Measurements from ENCODE around the gene LRRC4C.

LRRC4C gene

GRCh38 chr11:41389623-41390130 lies 69.8 kb downstream of the LRRC4C start:
- Histone ChIP-seq H3K36me3 (ENCODE audit: control insufficient read depth, low read depth, low read length) (no peaks in the 10 kb centered on the region), H3K27me3 (ENCODE audit: control insufficient read depth, insufficient read depth, low read length) (no peaks in the 10 kb centered on the region), H3K4me3 (ENCODE audit: low read length) (no peak overlapping the region), H3K9me3 (ENCODE audit: control insufficient read depth, low read depth, low read length) (no peaks in the 10 kb centered on the region), H3K4me1 (ENCODE audit: control insufficient read depth, low read depth, low read length) (peaks cover 38% of the 10 kb centered on the region), H3K9ac (ENCODE audit: low read length) (no peak overlapping the region), H3K27ac (ENCODE audit: low read length) (no peak overlapping the region)

GRCh38 chr11:41384329-41384728 lies 75.1 kb downstream of the LRRC4C start:
- no peak overlapping the region for H3K4me3 ChIP-seq (ENCODE audit: low read length)
- no peaks in the 10 kb centered on the region for H3K9me3 ChIP-seq (ENCODE audit: control insufficient read depth, low read depth, low read length)
- no peaks in the 10 kb centered on the region for H3K27me3 ChIP-seq (ENCODE audit: control insufficient read depth, insufficient read depth, low read length)
- H3K4me1 ChIP-seq (ENCODE audit: control insufficient read depth, low read depth, low read length), result peaks cover 8% of the 10 kb centered on the region
- H3K9ac ChIP-seq (ENCODE audit: low read length), result no peak overlapping the region
- no peak overlapping the region for H3K27ac ChIP-seq (ENCODE audit: low read length)
- H3K36me3 ChIP-seq (ENCODE audit: control insufficient read depth, low read depth, low read length), result no peaks in the 10 kb centered on the region

- no peak overlapping the region for H3K9ac ChIP-seq (ENCODE audit: low read length)
- H3K27me3 ChIP-seq (ENCODE audit: control insufficient read depth, insufficient read depth, low read length), result no peaks in the 10 kb centered on the region
- H3K36me3 ChIP-seq (ENCODE audit: control insufficient read depth, low read depth, low read length), result no peaks in the 10 kb centered on the region
- no peaks in the 10 kb centered on the region for H3K9me3 ChIP-seq (ENCODE audit: control insufficient read depth, low read depth, low read length)
- H3K4me3 ChIP-seq (ENCODE audit: low read length), result no peak overlapping the region
- H3K4me1 ChIP-seq (ENCODE audit: control insufficient read depth, low read depth, low read length), result peaks cover 8% of the 10 kb centered on the region
- H3K27ac ChIP-seq (ENCODE audit: low read length), result no peak overlapping the region
Measured at GRCh38 chr11:41383768-41384167, 75.7 kb downstream of the LRRC4C start.

- no peaks in the 10 kb centered on the region for H3K36me3 ChIP-seq (ENCODE audit: control insufficient read depth, low read depth, low read length)
- peaks cover 13% of the 10 kb centered on the region for H3K4me1 ChIP-seq (ENCODE audit: control insufficient read depth, low read depth, low read length)
- H3K27ac ChIP-seq (ENCODE audit: low read length), result no peak overlapping the region
- no peaks in the 10 kb centered on the region for H3K9me3 ChIP-seq (ENCODE audit: control insufficient read depth, low read depth, low read length)
- no peaks in the 10 kb centered on the region for H3K27me3 ChIP-seq (ENCODE audit: control insufficient read depth, insufficient read depth, low read length)
- H3K9ac ChIP-seq (ENCODE audit: low read length), result no peak overlapping the region
- H3K4me3 ChIP-seq (ENCODE audit: low read length), result no peak overlapping the region
Measured at GRCh38 chr11:41382927-41383326, 76.5 kb downstream of the LRRC4C start.

DNA sequence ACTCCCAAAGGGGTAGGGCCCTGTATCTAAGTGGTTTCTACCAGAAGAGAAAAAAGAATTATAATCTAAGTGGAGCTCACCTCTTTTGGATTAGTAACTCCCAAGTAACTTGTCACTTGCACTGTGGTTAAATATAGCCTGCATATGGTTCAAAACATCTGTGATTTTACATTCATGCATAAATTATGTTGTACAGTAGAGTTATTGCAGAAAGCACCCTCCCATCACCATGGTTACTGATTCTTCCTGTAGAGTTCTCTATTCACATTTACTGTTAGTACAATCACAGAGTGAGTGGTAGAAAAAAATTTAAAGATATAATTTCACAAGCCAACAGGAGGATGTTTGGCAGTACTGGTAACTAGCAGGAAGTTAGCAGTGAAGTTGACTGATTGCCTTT lies 80.4 kb downstream of the LRRC4C start:
- H3K4me1 ChIP-seq (ENCODE audit: control insufficient read depth, low read depth, low read length), result peaks cover 13% of the 10 kb centered on the region
- H3K9me3 ChIP-seq (ENCODE audit: control insufficient read depth, low read depth, low read length), result no peaks in the 10 kb centered on the region
- H3K4me3 ChIP-seq (ENCODE audit: low read length), result no peak overlapping the region
- H3K27me3 ChIP-seq (ENCODE audit: control insufficient read depth, insufficient read depth, low read length), result no peaks in the 10 kb centered on the region
- no peak overlapping the region for H3K27ac ChIP-seq (ENCODE audit: low read length)
- no peaks in the 10 kb centered on the region for H3K36me3 ChIP-seq (ENCODE audit: control insufficient read depth, low read depth, low read length)
- no peak overlapping the region for H3K9ac ChIP-seq (ENCODE audit: low read length)

- Histone ChIP-seq H3K4me3 (ENCODE audit: low read length) (no peak overlapping the region), H3K9ac (ENCODE audit: low read length) (no peak overlapping the region), H3K27ac (ENCODE audit: low read length) (no peak overlapping the region), H3K4me1 (ENCODE audit: control insufficient read depth, low read depth, low read length) (peaks cover 9% of the 10 kb centered on the region), H3K27me3 (ENCODE audit: control insufficient read depth, insufficient read depth, low read length) (no peaks in the 10 kb centered on the region), H3K36me3 (ENCODE audit: control insufficient read depth, low read depth, low read length) (no peaks in the 10 kb centered on the region), H3K9me3 (ENCODE audit: control insufficient read depth, low read depth, low read length) (no peaks in the 10 kb centered on the region)
Measured at GRCh38 chr11:41377709-41378394, 81.6 kb downstream of the LRRC4C start.

GRCh38 chr11:41351825-41352224 lies 107.6 kb downstream of the LRRC4C start:
- Histone ChIP-seq H3K4me1 (ENCODE audit: control insufficient read depth, low read depth, low read length) (no peaks in the 10 kb centered on the region), H3K9ac (ENCODE audit: low read length) (no peak overlapping the region), H3K4me3 (ENCODE audit: low read length) (no peak overlapping the region), H3K36me3 (ENCODE audit: control insufficient read depth, low read depth, low read length) (no peaks in the 10 kb centered on the region), H3K27me3 (ENCODE audit: control insufficient read depth, insufficient read depth, low read length) (no peaks in the 10 kb centered on the region), H3K27ac (ENCODE audit: low read length) (no peak overlapping the region), H3K9me3 (ENCODE audit: control insufficient read depth, low read depth, low read length) (no peaks in the 10 kb centered on the region)

GRCh38 chr11:41346042-41346441 lies 113.4 kb downstream of the LRRC4C start:
- Histone ChIP-seq H3K27ac (ENCODE audit: low read length) (no peak overlapping the region), H3K9ac (ENCODE audit: low read length) (no peak overlapping the region), H3K36me3 (ENCODE audit: control insufficient read depth, low read depth, low read length) (no peaks in the 10 kb centered on the region), H3K9me3 (ENCODE audit: control insufficient read depth, low read depth, low read length) (no peaks in the 10 kb centered on the region), H3K4me1 (ENCODE audit: control insufficient read depth, low read depth, low read length) (no peaks in the 10 kb centered on the region), H3K27me3 (ENCODE audit: control insufficient read depth, insufficient read depth, low read length) (no peaks in the 10 kb centered on the region), H3K4me3 (ENCODE audit: low read length) (no peak overlapping the region)

- no peak overlapping the region for H3K9ac ChIP-seq (ENCODE audit: low read length)
- H3K9me3 ChIP-seq (ENCODE audit: control insufficient read depth, low read depth, low read length), result no peaks in the 10 kb centered on the region
- H3K4me1 ChIP-seq (ENCODE audit: control insufficient read depth, low read depth, low read length), result no peaks in the 10 kb centered on the region
- H3K36me3 ChIP-seq (ENCODE audit: control insufficient read depth, low read depth, low read length), result no peaks in the 10 kb centered on the region
- H3K4me3 ChIP-seq (ENCODE audit: low read length), result no peak overlapping the region
- no peaks in the 10 kb centered on the region for H3K27me3 ChIP-seq (ENCODE audit: control insufficient read depth, insufficient read depth, low read length)
- H3K27ac ChIP-seq (ENCODE audit: low read length), result no peak overlapping the region
Measured at GRCh38 chr11:41334007-41334933, 125.2 kb downstream of the LRRC4C start.

GRCh38 chr11:41333357-41333756 lies 126.1 kb downstream of the LRRC4C start:
- no peaks in the 10 kb centered on the region for H3K27me3 ChIP-seq (ENCODE audit: control insufficient read depth, insufficient read depth, low read length)
- no peaks in the 10 kb centered on the region for H3K4me1 ChIP-seq (ENCODE audit: control insufficient read depth, low read depth, low read length)
- no peak overlapping the region for H3K9ac ChIP-seq (ENCODE audit: low read length)
- H3K4me3 ChIP-seq (ENCODE audit: low read length), result no peak overlapping the region
- no peak overlapping the region for H3K27ac ChIP-seq (ENCODE audit: low read length)
- H3K9me3 ChIP-seq (ENCODE audit: control insufficient read depth, low read depth, low read length), result no peaks in the 10 kb centered on the region
- no peaks in the 10 kb centered on the region for H3K36me3 ChIP-seq (ENCODE audit: control insufficient read depth, low read depth, low read length)

- H3K4me3 ChIP-seq (ENCODE audit: low read length), result no peak overlapping the region
Measured at GRCh38 chr11:41328324-41328723, 131.1 kb downstream of the LRRC4C start.

More at GRCh38 chr11:41328324-41328723, 131.1 kb downstream of the LRRC4C start:
- H3K27ac ChIP-seq (ENCODE audit: low read length), result no peak overlapping the region
- H3K9ac ChIP-seq (ENCODE audit: low read length), result no peak overlapping the region
- no peaks in the 10 kb centered on the region for H3K27me3 ChIP-seq (ENCODE audit: control insufficient read depth, insufficient read depth, low read length)
- H3K4me1 ChIP-seq (ENCODE audit: control insufficient read depth, low read depth, low read length), result no peaks in the 10 kb centered on the region
- no peaks in the 10 kb centered on the region for H3K9me3 ChIP-seq (ENCODE audit: control insufficient read depth, low read depth, low read length)
- no peaks in the 10 kb centered on the region for H3K36me3 ChIP-seq (ENCODE audit: control insufficient read depth, low read depth, low read length)

Measured in iPS-18a (cell line).